Measurements from ENCODE around the gene CST9L.

GRCh38 chr20:23586735-23587525, 18.6 kb upstream of the CST9L start:
- TF ChIP-seq CTCF (IDR thresholded peaks at IDR 0.05) (no peak), POLR2A (IDR thresholded peaks at IDR 0.05) (no peak)

Data from lower leg skin (tissue), 3 donors.